PC-9 (cell line): ENCODE data around the gene CACNA1E.

Source experiments
- EZH2 ChIP-seq: fragments of 200-600 bp; sonication (generic); IDR thresholded peaks from 2 replicates; pipeline ENCODE4 v1.8.0; 2017; ENCODE audit warnings: antibody characterized with exemption, low read depth
- TF ChIP-seq, protein P1 (sequence below): fragments of 200-600 bp; sonication (generic); conservative IDR thresholded peaks from 2 replicates; pipeline ENCODE4 v1.6.1; 2017; ENCODE audit warnings: mixed run types, antibody characterized with exemption, mild to moderate bottlenecking, moderate library complexity

DNA sequence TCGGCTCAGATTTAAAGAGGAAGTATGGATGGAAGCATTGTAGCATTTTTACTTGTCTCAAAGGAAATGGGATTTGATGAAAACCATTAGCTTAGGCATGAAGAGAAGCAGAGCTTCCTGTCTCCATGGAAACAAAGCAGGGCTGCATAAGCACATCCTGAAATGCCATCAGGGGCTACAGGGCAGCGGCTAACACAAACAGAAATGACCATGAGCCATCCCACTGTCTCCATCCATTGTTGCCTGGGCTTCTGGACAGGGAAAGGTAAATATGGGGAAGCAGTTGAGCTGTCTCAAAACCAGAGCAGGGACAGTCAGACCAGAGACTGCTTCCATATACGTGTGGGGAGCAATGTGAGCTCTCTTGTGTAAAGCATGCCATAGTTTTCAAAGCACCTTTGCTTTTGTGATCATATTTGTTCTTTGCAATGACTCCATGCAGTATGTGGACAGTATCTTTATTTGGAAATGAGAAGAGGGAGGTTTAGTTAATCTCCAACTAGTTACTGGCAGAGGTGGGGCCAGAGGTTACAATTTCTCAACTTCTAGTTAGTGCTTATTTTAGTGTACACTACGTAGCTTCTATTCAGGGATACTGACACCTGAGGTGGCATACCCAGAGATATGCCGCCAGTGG lies 176.1 kb downstream of the CACNA1E start:
- TF ChIP-seq, protein P1, sequence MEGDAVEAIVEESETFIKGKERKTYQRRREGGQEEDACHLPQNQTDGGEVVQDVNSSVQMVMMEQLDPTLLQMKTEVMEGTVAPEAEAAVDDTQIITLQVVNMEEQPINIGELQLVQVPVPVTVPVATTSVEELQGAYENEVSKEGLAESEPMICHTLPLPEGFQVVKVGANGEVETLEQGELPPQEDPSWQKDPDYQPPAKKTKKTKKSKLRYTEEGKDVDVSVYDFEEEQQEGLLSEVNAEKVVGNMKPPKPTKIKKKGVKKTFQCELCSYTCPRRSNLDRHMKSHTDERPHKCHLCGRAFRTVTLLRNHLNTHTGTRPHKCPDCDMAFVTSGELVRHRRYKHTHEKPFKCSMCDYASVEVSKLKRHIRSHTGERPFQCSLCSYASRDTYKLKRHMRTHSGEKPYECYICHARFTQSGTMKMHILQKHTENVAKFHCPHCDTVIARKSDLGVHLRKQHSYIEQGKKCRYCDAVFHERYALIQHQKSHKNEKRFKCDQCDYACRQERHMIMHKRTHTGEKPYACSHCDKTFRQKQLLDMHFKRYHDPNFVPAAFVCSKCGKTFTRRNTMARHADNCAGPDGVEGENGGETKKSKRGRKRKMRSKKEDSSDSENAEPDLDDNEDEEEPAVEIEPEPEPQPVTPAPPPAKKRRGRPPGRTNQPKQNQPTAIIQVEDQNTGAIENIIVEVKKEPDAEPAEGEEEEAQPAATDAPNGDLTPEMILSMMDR: no peak
- TF ChIP-seq EZH2: no peak
